ENCODE measurements around the gene ARHGAP42.

GRCh38 chr11:100789500-100789899 lies 102.4 kb downstream of the ARHGAP42 start:
- TF ChIP-seq CTCF (IDR thresholded peaks at IDR 0.05; ENCODE audit: insufficient read depth, low read depth, low read length) (no peak), EZH2 (IDR thresholded peaks at IDR 0.05; ENCODE audit: insufficient read depth, low read length) (no peak)
